ENCODE data around the gene CRYBA2. TPM values are rescaled to one million over a fixed set of nuclear protein-coding genes. Genes with fewer than 3 reads are reported as not detected.

The CRYBA2 gene
- total and polyA plus RNA-seq, 2 donors (not counting 3 experiments of a cell fraction or from before 2014, with no cell fraction given) = not detected

DNA sequence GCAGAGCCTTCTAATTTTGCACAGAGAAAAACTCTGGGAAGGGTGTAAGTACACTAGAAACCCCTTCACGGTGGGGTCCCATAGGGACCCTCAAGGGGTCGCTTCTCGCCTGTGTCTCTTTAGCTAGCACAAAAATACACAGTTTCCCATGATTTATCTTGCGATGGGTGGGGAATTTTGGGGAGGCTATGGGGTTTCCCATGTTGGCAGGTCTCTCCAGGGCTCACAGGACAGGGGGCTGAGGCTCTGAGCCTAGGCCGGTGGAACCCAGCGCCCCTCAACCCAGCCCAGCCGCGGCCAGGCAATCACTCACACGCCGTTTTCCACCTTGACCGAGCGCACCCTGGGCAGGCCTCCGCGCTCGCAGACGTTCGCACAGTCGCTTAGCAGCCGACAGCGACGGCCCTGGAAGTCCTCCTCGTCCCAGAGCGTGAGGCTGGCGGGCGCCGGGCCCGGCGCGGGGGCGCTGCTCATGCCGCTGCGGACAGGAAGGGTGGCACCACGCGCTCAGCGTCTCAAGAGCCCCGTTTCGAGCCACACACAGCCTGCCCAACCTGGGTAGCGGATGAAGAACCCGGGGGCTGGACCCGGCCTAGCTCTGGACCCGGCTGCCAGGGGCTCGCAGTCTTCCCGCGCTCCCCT, 398 bp downstream of the CRYBA2 start:
- Histone ChIP-seq H3K4me3 (replicated peaks in 1 of 3; ENCODE audit: insufficient read depth in 1 of 3, low read depth in 1 of 3, low read length in 3 of 3) (no peak overlapping the region), H3K4me1 (ENCODE audit: control insufficient read depth, extremely low read depth, insufficient read depth, low read length) (peaks cover 5% of the 10 kb centered on the region), H3K79me2 (ENCODE audit: control insufficient read depth, insufficient read depth, low read length) (no peaks in the 10 kb centered on the region), H3K4me2 (ENCODE audit: insufficient read depth, low read length) (no peak overlapping the region), H3K27ac (ENCODE audit: insufficient read depth, low read depth, low read length) (no peak overlapping the region), H2AFZ (ENCODE audit: low read depth, low read length) (no peak overlapping the region), H3K9me1 (replicated peaks; ENCODE audit: control insufficient read depth, extremely low read depth, insufficient read depth, low read length) (no peaks in the 10 kb centered on the region), H3K9me3 (replicated peaks; ENCODE audit: control insufficient read depth, insufficient read depth, low read length) (no peaks in the 10 kb centered on the region), H3K27me3 (ENCODE audit: control insufficient read depth in 2 of 2, insufficient read depth in 2 of 2, low read length in 2 of 2) (peaks cover 83 to 90% of the 10 kb centered on the region in 2 experiments), H3K36me3 (ENCODE audit: control insufficient read depth in 2 of 2, extremely low read depth in 1 of 2, insufficient read depth in 2 of 2, low read length in 2 of 2) (no peaks in the 10 kb centered on the region), H3K9ac (replicated peaks; ENCODE audit: extremely low read depth, insufficient read depth, low read length) (no peak overlapping the region), H4K20me1 (replicated peaks; ENCODE audit: control insufficient read depth, extremely low read depth, insufficient read depth, low read length) (no peaks in the 10 kb centered on the region)
- ChIA-PET POLR2A (no interaction called here), CTCF (interaction anchor here (1.0 to 10.4 kb wide), 3 partner anchors 10 to 162 kb away, joined by 4 to 164 read pairs (median 4); partner anchors contain the start of gene FEV)
- dilution Hi-C loops (cut with MboI; ENCODE audit: extremely low pct_ligation_motif_present, low sequenced_read_pairs) (no loop called here), intact Hi-C loops (cut with micrococcal nuclease) (no loop called here)
- DNase-seq (ENCODE audit: low read depth, low spot score) (no peak), FAIRE-seq (no peak)
- no TSS peak for BruUV-seq (replicated peaks)
- no peak for TF ChIP-seq POLR2AphosphoS5 (IDR thresholded peaks at IDR 0.05; ENCODE audit: insufficient read depth, low read depth, low read length)
- no peak for TF ChIP-seq MAX (IDR thresholded peaks at IDR 0.05; ENCODE audit: insufficient read depth, insufficient read length)
- no peak for TF ChIP-seq POLR2A (IDR thresholded peaks at IDR 0.05; ENCODE audit: low read depth, low read length)
- no peak for TF ChIP-seq JUN (IDR thresholded peaks at IDR 0.05; ENCODE audit: borderline replicate concordance, insufficient read depth, insufficient read length, low read depth)
- TF ChIP-seq, protein P1, sequence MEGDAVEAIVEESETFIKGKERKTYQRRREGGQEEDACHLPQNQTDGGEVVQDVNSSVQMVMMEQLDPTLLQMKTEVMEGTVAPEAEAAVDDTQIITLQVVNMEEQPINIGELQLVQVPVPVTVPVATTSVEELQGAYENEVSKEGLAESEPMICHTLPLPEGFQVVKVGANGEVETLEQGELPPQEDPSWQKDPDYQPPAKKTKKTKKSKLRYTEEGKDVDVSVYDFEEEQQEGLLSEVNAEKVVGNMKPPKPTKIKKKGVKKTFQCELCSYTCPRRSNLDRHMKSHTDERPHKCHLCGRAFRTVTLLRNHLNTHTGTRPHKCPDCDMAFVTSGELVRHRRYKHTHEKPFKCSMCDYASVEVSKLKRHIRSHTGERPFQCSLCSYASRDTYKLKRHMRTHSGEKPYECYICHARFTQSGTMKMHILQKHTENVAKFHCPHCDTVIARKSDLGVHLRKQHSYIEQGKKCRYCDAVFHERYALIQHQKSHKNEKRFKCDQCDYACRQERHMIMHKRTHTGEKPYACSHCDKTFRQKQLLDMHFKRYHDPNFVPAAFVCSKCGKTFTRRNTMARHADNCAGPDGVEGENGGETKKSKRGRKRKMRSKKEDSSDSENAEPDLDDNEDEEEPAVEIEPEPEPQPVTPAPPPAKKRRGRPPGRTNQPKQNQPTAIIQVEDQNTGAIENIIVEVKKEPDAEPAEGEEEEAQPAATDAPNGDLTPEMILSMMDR (IDR thresholded peaks at IDR 0.05; ENCODE audit: extremely low read depth in 1 of 2, insufficient read depth in 1 of 2, low read depth in 1 of 2, low read length in 2 of 2) = no peak
- no peak for TF ChIP-seq GATA2 (IDR thresholded peaks at IDR 0.05; ENCODE audit: insufficient read depth, insufficient read length, low read depth, low read length)
- TF ChIP-seq EZH2 (IDR thresholded peaks at IDR 0.05; ENCODE audit: borderline replicate concordance, low read depth, low read length, severe bottlenecking) = no peak
- no peak for TF ChIP-seq MYC (IDR thresholded peaks at IDR 0.05; ENCODE audit: low read depth, low read length)
- no peak for TF ChIP-seq FOS (IDR thresholded peaks at IDR 0.05; ENCODE audit: borderline replicate concordance, insufficient read depth, low read length)
